Lower lobe of right lung (tissue), 2 donors: ENCODE measurements around the gene BPIFB1. TPM values are rescaled to one million over a fixed set of nuclear protein-coding genes. Genes with fewer than 3 reads are reported as not detected.

Source experiments
- ATAC-seq, 2 donors: fragments of 200-7000 bp; cut with Tn5 transposase; one replicate each; pipeline ENCODE4 v1.9.1; 2020 to 2022; ENCODE audit warnings: mild to moderate bottlenecking in 2 of 2, moderate library complexity in 2 of 2
- DNase-seq: peaks from one replicate; pipeline ENCODE4 v3.0.0-alpha.2; 2020
- H3K27ac ChIP-seq: fragments of 200-600 bp; one replicate; pipeline ENCODE4 v1.8.0; 2022
- H3K27me3 ChIP-seq: fragments of 200-600 bp; one replicate; pipeline ENCODE4 v1.8.0; 2022; ENCODE audit warnings: low read depth
- H3K36me3 ChIP-seq: fragments of 200-600 bp; one replicate; pipeline ENCODE4 v1.8.0; 2022; ENCODE audit warnings: mild to moderate bottlenecking
- H3K4me1 ChIP-seq: fragments of 200-600 bp; one replicate; pipeline ENCODE4 v1.8.0; 2022
- H3K4me3 ChIP-seq: fragments of 200-600 bp; one replicate; pipeline ENCODE4 v1.8.0; 2022; ENCODE audit warnings: mild to moderate bottlenecking
- H3K9me3 ChIP-seq: fragments of 200-600 bp; one replicate; pipeline ENCODE4 v1.8.0; 2022
- intact Hi-C: fragments of 100-400 bp; cut with DNase I; formaldehyde crosslinking; loops from one replicate; pipeline ENCODE4 v1.11.0; 2022
- total RNA-seq: library from RNA; stranded (reverse); fragmentation: NEBNext Ultra II Directional; extraction: Animal tissue kit (Norgen Biotek cat#: 25700); gene quantifications from one replicate; pipeline ENCODE4 v1.2.1, GENCODE V29; 2021
- TF ChIP-seq, protein P1 (sequence below): fragments of 200-600 bp; IDR thresholded peaks from one replicate; pipeline ENCODE4 v1.8.0; 2022; ENCODE audit warnings: antibody characterized with exemption, mild to moderate bottlenecking
- donor health status: DM: no; HTN: yes; CAD: no; lungs with severe emphysema.

The BPIFB1 gene
- total RNA-seq, 1 donor from 2014 or later = 263 TPM

DNA sequence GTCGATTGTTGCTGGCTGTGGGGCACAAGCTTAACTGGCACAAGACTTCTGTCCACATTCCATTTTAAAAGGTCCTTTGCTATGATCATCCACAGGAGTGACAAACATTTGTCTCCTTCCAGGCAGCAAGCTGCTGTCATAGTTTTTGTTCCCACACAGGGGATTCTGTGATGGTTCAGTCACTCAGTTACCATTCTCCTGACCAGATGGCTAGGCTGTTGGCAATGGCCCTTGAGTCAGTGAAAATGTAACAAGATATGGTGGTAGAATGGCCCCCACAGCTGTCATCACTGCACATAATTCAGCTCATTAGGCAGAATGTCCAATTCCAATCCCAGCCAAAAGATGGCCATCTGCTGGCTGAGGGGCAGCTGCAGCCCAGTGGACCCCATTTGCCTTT, 33.6 kb upstream of the BPIFB1 start:
- ATAC-seq (no peak), DNase-seq (no peak)
- Histone ChIP-seq H3K4me3 (no peak overlapping the region), H3K9me3 (no peaks in the 10 kb centered on the region), H3K27me3 (no peaks in the 10 kb centered on the region), H3K36me3 (no peaks in the 10 kb centered on the region), H3K27ac (no peak overlapping the region), H3K4me1 (no peaks in the 10 kb centered on the region)
- TF ChIP-seq, protein P1, sequence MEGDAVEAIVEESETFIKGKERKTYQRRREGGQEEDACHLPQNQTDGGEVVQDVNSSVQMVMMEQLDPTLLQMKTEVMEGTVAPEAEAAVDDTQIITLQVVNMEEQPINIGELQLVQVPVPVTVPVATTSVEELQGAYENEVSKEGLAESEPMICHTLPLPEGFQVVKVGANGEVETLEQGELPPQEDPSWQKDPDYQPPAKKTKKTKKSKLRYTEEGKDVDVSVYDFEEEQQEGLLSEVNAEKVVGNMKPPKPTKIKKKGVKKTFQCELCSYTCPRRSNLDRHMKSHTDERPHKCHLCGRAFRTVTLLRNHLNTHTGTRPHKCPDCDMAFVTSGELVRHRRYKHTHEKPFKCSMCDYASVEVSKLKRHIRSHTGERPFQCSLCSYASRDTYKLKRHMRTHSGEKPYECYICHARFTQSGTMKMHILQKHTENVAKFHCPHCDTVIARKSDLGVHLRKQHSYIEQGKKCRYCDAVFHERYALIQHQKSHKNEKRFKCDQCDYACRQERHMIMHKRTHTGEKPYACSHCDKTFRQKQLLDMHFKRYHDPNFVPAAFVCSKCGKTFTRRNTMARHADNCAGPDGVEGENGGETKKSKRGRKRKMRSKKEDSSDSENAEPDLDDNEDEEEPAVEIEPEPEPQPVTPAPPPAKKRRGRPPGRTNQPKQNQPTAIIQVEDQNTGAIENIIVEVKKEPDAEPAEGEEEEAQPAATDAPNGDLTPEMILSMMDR = no peak
- intact Hi-C loops = no loop called here

DNA sequence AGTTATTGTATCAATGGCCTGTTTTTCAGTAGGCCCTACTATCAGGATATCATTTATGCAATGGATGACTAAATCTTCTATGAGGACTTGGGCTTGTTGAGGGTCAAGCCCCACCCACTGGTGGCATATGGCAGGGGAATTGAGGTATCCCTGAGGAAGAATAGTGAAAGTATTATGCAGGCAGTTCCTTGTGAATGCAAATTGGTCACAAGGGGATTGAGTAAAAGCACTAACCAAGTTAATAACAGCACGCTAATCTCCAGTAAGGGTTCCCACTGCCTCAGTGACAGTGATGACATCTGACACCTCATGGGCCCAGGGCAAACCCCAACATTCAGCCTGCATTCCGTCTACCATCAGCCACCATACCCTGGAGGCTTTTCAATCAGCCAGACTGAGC, 32.3 kb upstream of the BPIFB1 start:
- no peak for ATAC-seq
- Histone ChIP-seq H3K36me3 (no peaks in the 10 kb centered on the region), H3K4me1 (no peaks in the 10 kb centered on the region), H3K9me3 (no peaks in the 10 kb centered on the region), H3K4me3 (no peak overlapping the region), H3K27ac (no peak overlapping the region), H3K27me3 (no peaks in the 10 kb centered on the region)
- TF ChIP-seq, protein P1 = no peak
- no peak for DNase-seq
- intact Hi-C loops = no loop called here

DNA sequence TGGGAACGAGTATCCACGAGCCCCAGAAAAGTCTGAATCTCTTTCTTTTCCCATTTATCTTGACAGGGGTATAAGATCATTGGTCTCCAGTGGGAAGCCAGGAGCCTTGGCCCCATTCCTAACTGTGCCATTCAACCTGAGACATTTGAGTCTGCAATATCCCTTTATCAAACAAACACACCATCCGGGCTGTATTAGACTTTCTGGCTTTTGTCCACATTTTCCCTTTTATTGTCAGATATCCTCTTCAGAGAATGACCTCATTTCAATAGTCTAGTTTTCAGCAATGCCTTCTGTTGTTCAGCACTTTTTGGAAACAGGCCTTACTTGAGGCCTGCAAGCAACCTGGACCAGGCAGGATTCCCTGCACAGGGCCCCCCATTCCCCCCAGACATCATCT, 31.5 kb upstream of the BPIFB1 start:
- Histone ChIP-seq H3K36me3 (no peaks in the 10 kb centered on the region), H3K4me1 (no peaks in the 10 kb centered on the region), H3K27ac (no peak overlapping the region), H3K27me3 (no peaks in the 10 kb centered on the region), H3K4me3 (no peak overlapping the region), H3K9me3 (no peaks in the 10 kb centered on the region)
- DNase-seq (no peak), ATAC-seq (no peak)
- TF ChIP-seq, protein P1 = no peak
- intact Hi-C loops = no loop called here

DNA sequence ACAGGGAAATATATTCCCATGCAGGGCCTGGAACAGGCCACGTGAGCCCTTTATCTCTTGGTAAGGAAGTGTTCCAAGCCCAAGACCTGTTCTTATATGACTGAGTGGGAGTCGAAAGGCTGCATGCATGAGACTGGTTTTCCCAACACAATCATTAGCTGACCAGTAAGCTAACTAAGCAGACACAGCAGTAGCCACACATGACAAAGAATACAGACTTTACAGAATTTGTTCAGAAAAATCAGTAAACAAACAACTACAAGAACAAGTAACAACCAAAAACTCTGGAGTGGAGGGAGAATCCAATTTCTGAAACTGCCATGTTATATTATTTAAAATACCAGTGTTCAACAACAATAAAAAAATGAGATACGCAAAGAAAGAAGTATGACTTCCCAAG, 30.6 kb upstream of the BPIFB1 start:
- Histone ChIP-seq H3K36me3 (no peaks in the 10 kb centered on the region), H3K4me1 (no peaks in the 10 kb centered on the region), H3K27me3 (no peaks in the 10 kb centered on the region), H3K9me3 (no peaks in the 10 kb centered on the region), H3K4me3 (no peak overlapping the region), H3K27ac (no peak overlapping the region)
- ATAC-seq (no peak), DNase-seq (no peak)
- intact Hi-C loops = no loop called here
- TF ChIP-seq, protein P1 = no peak

DNA sequence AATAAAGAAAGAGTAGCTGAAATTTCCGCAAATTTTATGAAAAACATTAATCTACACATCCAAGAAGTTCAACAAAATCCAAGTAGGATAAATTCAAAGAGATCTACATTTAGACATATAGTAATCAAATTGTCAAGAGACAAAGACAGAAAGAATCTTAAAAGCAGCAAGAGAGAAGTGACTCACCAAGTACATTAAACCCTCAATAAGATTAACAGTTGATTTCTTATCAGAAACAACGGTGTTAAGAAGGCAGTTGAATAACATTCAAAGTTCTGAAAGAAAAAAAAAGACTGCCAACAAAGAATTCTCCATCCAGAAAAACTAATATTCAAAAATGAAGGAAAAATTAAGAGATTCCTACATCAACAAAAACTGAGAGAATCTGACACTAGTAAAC, 28.0 kb upstream of the BPIFB1 start:
- TF ChIP-seq, protein P1 = no peak
- Histone ChIP-seq H3K36me3 (no peaks in the 10 kb centered on the region), H3K4me3 (no peak overlapping the region), H3K4me1 (no peaks in the 10 kb centered on the region), H3K27me3 (no peaks in the 10 kb centered on the region), H3K27ac (no peak overlapping the region), H3K9me3 (no peaks in the 10 kb centered on the region)
- intact Hi-C loops = no loop called here
- DNase-seq = no peak
- ATAC-seq = no peak

DNA sequence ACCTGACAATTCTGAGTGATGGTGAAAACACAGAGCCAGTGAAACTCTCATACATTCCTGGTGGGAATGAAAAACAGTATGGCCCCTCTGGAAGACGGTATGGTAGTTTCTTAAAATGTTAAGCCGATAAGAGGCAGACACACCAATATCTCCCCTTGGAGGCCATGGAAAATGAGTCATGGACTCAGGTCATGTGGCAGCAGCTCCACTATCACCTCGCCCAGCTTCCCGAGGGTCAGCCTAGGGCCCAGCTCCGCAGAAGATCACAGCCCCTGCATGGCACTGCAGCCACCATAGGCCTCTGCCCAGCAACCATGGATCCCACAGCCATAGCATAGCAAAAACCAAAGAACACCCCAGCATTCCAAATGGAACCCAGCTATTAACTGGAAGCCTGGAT, 25.8 kb upstream of the BPIFB1 start:
- TF ChIP-seq, protein P1 = no peak
- Histone ChIP-seq H3K4me3 (no peak overlapping the region), H3K27ac (no peak overlapping the region), H3K36me3 (no peaks in the 10 kb centered on the region), H3K27me3 (no peaks in the 10 kb centered on the region), H3K9me3 (no peaks in the 10 kb centered on the region), H3K4me1 (no peaks in the 10 kb centered on the region)
- intact Hi-C loops = no loop called here
- ATAC-seq (no peak), DNase-seq (no peak)
